Stomach (tissue), 9 donors: ENCODE data around the gene OPCML. TPM values are rescaled to one million over a fixed set of nuclear protein-coding genes. Genes with fewer than 3 reads are reported as not detected.

Source experiments
- DNase-seq, 2 donors: peaks; one replicate each; pipeline versions ENCODE4 v3.0.0 to v3.0.0-alpha.2; 2013 to 2019
- H3K27ac ChIP-seq, 5 donors: fragments of 200-600 bp in 4 of 5; sonication (generic) in 4 of 5; one replicate each; pipeline ENCODE4 v1.5.1; 2013 to 2019; ENCODE audit warnings: mild to moderate bottlenecking in 1 of 5, moderate library complexity in 1 of 5
- H3K27me3 ChIP-seq, 3 donors: fragments of 200-600 bp; sonication (generic); one replicate each; pipeline ENCODE4 v1.5.1; 2017 to 2019; ENCODE audit warnings: mixed run types in 1 of 3
- H3K36me3 ChIP-seq, 4 donors: fragments of 200-600 bp; sonication (generic); 1 replicate in 3 of 4; 2 replicates in 1 of 4; pipeline ENCODE4 v1.5.1; 2016 to 2019
- H3K4me1 ChIP-seq, 4 donors: fragments of 200-600 bp; sonication (generic); one replicate each; pipeline ENCODE4 v1.5.1; 2016 to 2019
- H3K4me3 ChIP-seq, 4 donors: fragments of 200-600 bp; sonication (generic) in 3 of 4; one replicate each; pipeline ENCODE4 v1.5.1; 2016 to 2019; ENCODE audit warnings: mild to moderate bottlenecking in 1 of 4
- H3K9me3 ChIP-seq, 4 donors: fragments of 200-600 bp; sonication (generic); one replicate each; pipeline ENCODE4 v1.5.1; 2016 to 2019
- EP300 ChIP-seq: sonication (generic); formaldehyde crosslinking; IDR thresholded peaks from one replicate; pipeline ENCODE4 v1.6.1; 2017; ENCODE audit warnings: antibody characterized with exemption
- POLR2A ChIP-seq, 4 donors: fragments of 450-650 bp; IDR thresholded peaks; one replicate each; pipeline ENCODE4 v1.6.1; 2016; ENCODE audit warnings: antibody characterized with exemption in 4 of 4, control low read depth in 2 of 4, mild to moderate bottlenecking in 1 of 4, moderate library complexity in 1 of 4
- POLR2AphosphoS5 ChIP-seq, 3 donors: sonication (generic); formaldehyde crosslinking; IDR thresholded peaks; one replicate each; pipeline ENCODE4 v1.6.1; 2016; ENCODE audit warnings: antibody characterized with exemption in 3 of 3
- WGBS, 5 donors: extraction: QIAGEN DNeasy Blood & Tissue Kit in 3 of 5; methylation state at CpG; one replicate each; pipeline versions ENCODE4 v1.1.5 to v1.1.7; 2013 to 2018; 5-methylcytosine and 5-hydroxymethylcytosine counted together
- intact Hi-C: fragments of 100-400 bp; cut with DNase I; formaldehyde crosslinking; loops from one replicate; pipeline ENCODE4 v1.15.1; 2023; ENCODE audit warnings: low total_unique reads
- polyA plus RNA-seq, 3 donors: library from polyadenylated mRNA; stranded (reverse); fragments of 200-250 nt; gene quantifications; one replicate each; pipeline ENCODE4 v1.2.3, GENCODE V29; 2013
- small RNA-seq, 4 donors: library from RNA; depleted of rRNA; stranded (forward); fragments of <200 nt; gene quantifications; one replicate each; pipeline ENCODE3, GENCODE V24; 2016
- total RNA-seq, 5 donors: library from RNA; depleted of rRNA; stranded (reverse); fragments of >200 nt; gene quantifications; one replicate each; pipeline versions ENCODE4 v1.1.0 to v1.2.3, GENCODE V29; 2014 to 2016
- TF ChIP-seq, protein P1 (sequence below), 7 experiments: fragments of 450-650 bp in 4 of 7; fragments of 200-600 bp in 3 of 7; sonication (generic) in 3 of 7; IDR thresholded peaks; one replicate each; pipeline ENCODE4 v1.5.1; 2016 to 2019; ENCODE audit warnings: antibody characterized with exemption in 7 of 7, control low read depth in 2 of 7, mild to moderate bottlenecking in 1 of 7
- donor health status: healthy with polysubstance abuse.
- donor health status: Bipolar disorder and iron deficiency.
- donor health status: healthy.

OPCML gene
- total and polyA plus RNA-seq, 8 donors = 0.03 to 0.92 (median 0.55) TPM; not detected in 3

GRCh38 chr11:132365650-132366049 lies 1166.7 kb downstream of the OPCML start:
- Histone ChIP-seq H3K27ac (no peak overlapping the region), H3K4me1 (no peaks in the 10 kb centered on the region), H3K36me3 (no peaks in the 10 kb centered on the region), H3K4me3 (no peak overlapping the region), H3K9me3 (no peaks in the 10 kb centered on the region), H3K27me3 (no peaks in the 10 kb centered on the region)
- WGBS, 5 donors = 75 to 94% (median 93%) methylated on average over 3 of the region's 3 CpGs
- intact Hi-C loops = no loop called here
- DNase-seq = no peak
- TF ChIP-seq EP300 = no peak
- no peak for TF ChIP-seq POLR2AphosphoS5 (IDR thresholded peaks at IDR 0.05)
- TF ChIP-seq POLR2A (IDR thresholded peaks at IDR 0.05) = no peak
- TF ChIP-seq, protein P1, sequence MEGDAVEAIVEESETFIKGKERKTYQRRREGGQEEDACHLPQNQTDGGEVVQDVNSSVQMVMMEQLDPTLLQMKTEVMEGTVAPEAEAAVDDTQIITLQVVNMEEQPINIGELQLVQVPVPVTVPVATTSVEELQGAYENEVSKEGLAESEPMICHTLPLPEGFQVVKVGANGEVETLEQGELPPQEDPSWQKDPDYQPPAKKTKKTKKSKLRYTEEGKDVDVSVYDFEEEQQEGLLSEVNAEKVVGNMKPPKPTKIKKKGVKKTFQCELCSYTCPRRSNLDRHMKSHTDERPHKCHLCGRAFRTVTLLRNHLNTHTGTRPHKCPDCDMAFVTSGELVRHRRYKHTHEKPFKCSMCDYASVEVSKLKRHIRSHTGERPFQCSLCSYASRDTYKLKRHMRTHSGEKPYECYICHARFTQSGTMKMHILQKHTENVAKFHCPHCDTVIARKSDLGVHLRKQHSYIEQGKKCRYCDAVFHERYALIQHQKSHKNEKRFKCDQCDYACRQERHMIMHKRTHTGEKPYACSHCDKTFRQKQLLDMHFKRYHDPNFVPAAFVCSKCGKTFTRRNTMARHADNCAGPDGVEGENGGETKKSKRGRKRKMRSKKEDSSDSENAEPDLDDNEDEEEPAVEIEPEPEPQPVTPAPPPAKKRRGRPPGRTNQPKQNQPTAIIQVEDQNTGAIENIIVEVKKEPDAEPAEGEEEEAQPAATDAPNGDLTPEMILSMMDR (IDR thresholded peaks at IDR 0.05) = no peak

Small RNAs within 50 kb of the gene (small RNA-seq; reads per million reads assigned to genes)
- gene RF00026 = 0 reads per million in 4 donors
